Endothelial cell of umbilical vein (primary cell): ENCODE results near the gene TCEAL4. TPM values are rescaled to one million over a fixed set of nuclear protein-coding genes. Genes with fewer than 3 reads are reported as not detected.

Experiments
- BruUV-seq: library from RNA; stranded (reverse); fragments of 400-500 nt; replicated peaks from 2 replicates; lab custom pipeline; 2021; lab: Mats Ljungman, UMichigan
- CTCF ChIA-PET: fragments of 300-600, 350-600 bp; sonication (Branson Sonifier 250); formaldehyde crosslinking; loops from one replicate; lab custom pipeline; 2021; ENCODE audit warnings: antibody characterized with exemption, inconsistent platforms; lab: Charles Lee
- POLR2A ChIA-PET: fragments of 300-600, 350-600 bp; sonication (Branson Sonifier 250); formaldehyde crosslinking; loops from one replicate; lab custom pipeline; 2021; ENCODE audit warnings: antibody characterized with exemption, inconsistent platforms; lab: Charles Lee
- DNase-seq: peaks from one replicate; pipeline ENCODE4 v3.0.0-alpha.2; 2011; ENCODE audit warnings: low read depth, low spot score
- FAIRE-seq: peaks from 2 replicates; lab custom pipeline; 2011; peaks lifted over from hg19 to GRCh38; lab: Jason Lieb, UNC
- H2AFZ ChIP-seq: 2 replicates; pipeline ENCODE4 v1.6.0; 2012; ENCODE audit warnings: low read depth, low read length, control low read depth, inconsistent platforms
- H3K27ac ChIP-seq: 2 replicates; pipeline ENCODE4 v1.5.1; 2011; ENCODE audit warnings: low read depth, mild to moderate bottlenecking, control low read depth, low read length, moderate library complexity; ENCODE audit not compliant: insufficient read depth
- H3K27me3 ChIP-seq, 2 experiments: 2 replicates each; pipeline versions ENCODE4 v1.6.0 to v1.6.1; 2011; ENCODE audit warnings: low read length in 2 of 2, mixed read lengths in 1 of 2; ENCODE audit not compliant: control insufficient read depth in 2 of 2, insufficient read depth in 2 of 2
- H3K36me3 ChIP-seq, 2 experiments: 2 replicates in 1 of 2; 3 replicates in 1 of 2; pipeline ENCODE4 v1.5.1; 2011; ENCODE audit warnings: low read length in 2 of 2, mild to moderate bottlenecking in 1 of 2, moderate library complexity in 1 of 2; ENCODE audit not compliant: control insufficient read depth in 2 of 2, insufficient read depth in 2 of 2; ENCODE audit errors: extremely low read depth in 1 of 2
- H3K4me1 ChIP-seq: 3 replicates; pipeline ENCODE4 v1.5.1; 2011; ENCODE audit warnings: mild to moderate bottlenecking, low read length; ENCODE audit not compliant: control insufficient read depth, insufficient read depth; ENCODE audit errors: extremely low read depth
- H3K4me2 ChIP-seq: 2 replicates; pipeline ENCODE4 v1.6.1; 2011; ENCODE audit warnings: low read length, control low read depth, mixed read lengths; ENCODE audit not compliant: insufficient read depth
- H3K4me3 ChIP-seq, 3 experiments: fragments of 200-600 bp in 1 of 3; sonication (generic), shearing (Covaris generic) in 1 of 3; replicated peaks in 1 of 3; 2 replicates each; pipeline ENCODE4 v1.5.1; 2011 to 2016; ENCODE audit warnings: control low read depth in 3 of 3, low read length in 3 of 3, mild to moderate bottlenecking in 2 of 3, inconsistent platforms in 1 of 3, low read depth in 1 of 3, moderate library complexity in 1 of 3; ENCODE audit not compliant: insufficient read depth in 1 of 3
- H3K79me2 ChIP-seq: 2 replicates; pipeline ENCODE4 v1.6.0; 2012; ENCODE audit warnings: low read length, inconsistent platforms; ENCODE audit not compliant: control insufficient read depth, insufficient read depth
- H3K9ac ChIP-seq: replicated peaks from 2 replicates; pipeline ENCODE3; 2011; ENCODE audit warnings: low read length, control low read depth; ENCODE audit not compliant: insufficient read depth; ENCODE audit errors: extremely low read depth
- H3K9me1 ChIP-seq: replicated peaks from 3 replicates; pipeline ENCODE4 v1.6.0; 2011; ENCODE audit warnings: mild to moderate bottlenecking, low read length; ENCODE audit not compliant: control insufficient read depth, insufficient read depth; ENCODE audit errors: extremely low read depth
- H3K9me3 ChIP-seq: replicated peaks from 2 replicates; pipeline ENCODE4 v1.5.1; 2012; ENCODE audit warnings: low read length, inconsistent platforms; ENCODE audit not compliant: control insufficient read depth, insufficient read depth
- H4K20me1 ChIP-seq: replicated peaks from 2 replicates; pipeline ENCODE3; 2011; ENCODE audit warnings: mild to moderate bottlenecking, low read length; ENCODE audit not compliant: control insufficient read depth, insufficient read depth; ENCODE audit errors: extremely low read depth
- CTCF ChIP-seq, 2 donors: IDR thresholded peaks; 1 replicate in 1 of 2; 2 replicates in 1 of 2; pipeline ENCODE4 v1.5.1; 2011; ENCODE audit warnings: low read length in 2 of 2, mild to moderate bottlenecking in 2 of 2, moderate library complexity in 2 of 2, control low read depth in 1 of 2, inconsistent platforms in 1 of 2, low read depth in 1 of 2; ENCODE audit not compliant: insufficient read depth in 1 of 2; ENCODE audit errors: extremely low read depth in 1 of 2
- EZH2 ChIP-seq: IDR thresholded peaks from 2 replicates; pipeline ENCODE4 v1.6.1; 2012; ENCODE audit warnings: borderline replicate concordance, low read depth, mild to moderate bottlenecking, moderate library complexity, low read length, inconsistent platforms; ENCODE audit not compliant: severe bottlenecking
- FOS ChIP-seq: IDR thresholded peaks from 2 replicates; pipeline ENCODE4 v1.6.1; 2011; ENCODE audit warnings: mild to moderate bottlenecking, low read length, moderate library complexity, borderline replicate concordance; ENCODE audit not compliant: insufficient read depth
- GATA2 ChIP-seq: IDR thresholded peaks from 2 replicates; pipeline ENCODE4 v1.7.0; 2011; ENCODE audit warnings: low read depth, mild to moderate bottlenecking, moderate library complexity, mixed read lengths, low read length; ENCODE audit not compliant: insufficient read length, insufficient read depth
- JUN ChIP-seq: IDR thresholded peaks from 2 replicates; pipeline ENCODE4 v1.6.1; 2011; ENCODE audit warnings: borderline replicate concordance, low read depth; ENCODE audit not compliant: insufficient read length, insufficient read depth
- MAX ChIP-seq: IDR thresholded peaks from 2 replicates; pipeline ENCODE4 v1.6.1; 2011; ENCODE audit not compliant: insufficient read depth, insufficient read length
- MYC ChIP-seq: IDR thresholded peaks from one replicate; pipeline ENCODE4 v1.6.1; 2011; ENCODE audit warnings: mild to moderate bottlenecking, low read depth, low read length
- POLR2A ChIP-seq: IDR thresholded peaks from 2 replicates; pipeline ENCODE4 v1.6.1; 2012; ENCODE audit warnings: low read depth, mild to moderate bottlenecking, control low read depth, low read length
- POLR2AphosphoS5 ChIP-seq: IDR thresholded peaks from 2 replicates; pipeline ENCODE4 v1.6.1; 2012; ENCODE audit warnings: low read depth, mild to moderate bottlenecking, control low read depth, low read length, moderate library complexity; ENCODE audit not compliant: insufficient read depth
- dilution Hi-C: fragments of 300-500 bp; cut with MboI; formaldehyde crosslinking; loops from one replicate; pipeline ENCODE4 v1.15.0; 2019; ENCODE audit warnings: low sequenced_read_pairs; ENCODE audit not compliant: extremely low pct_ligation_motif_present
- intact Hi-C: fragments of 100-400 bp; cut with micrococcal nuclease; formaldehyde crosslinking; loops from one replicate; pipeline ENCODE4 v1.10.0; 2022
- polyA plus RNA-seq, 4 experiments: library from polyadenylated mRNA; depleted of rRNA in 3 of 4; stranded (reverse) in 3 of 4; unstranded in 1 of 4; fragments of >200 nt; gene quantifications; 2 replicates each; pipeline versions ENCODE4 v1.2.1 to v1.2.3, GENCODE V29; 2011 to 2012; ENCODE audit warnings: missing spikeins in 1 of 4
- total RNA-seq: library from RNA; stranded (reverse); gene quantifications from 2 replicates; pipeline ENCODE4 v1.2.3, GENCODE V29; 2021

Gene TCEAL4
- total and polyA plus RNA-seq, 2 donors (not counting 3 experiments of a cell fraction or from before 2014, with no cell fraction given), result 16.9 to 74.6 TPM

- no peaks in the 10 kb centered on the region for H3K9me3 ChIP-seq
- no peaks in the 10 kb centered on the region for H3K79me2 ChIP-seq
- CTCF ChIA-PET, result interaction anchor here (1.2 kb wide), 1 partner anchor 10 kb away, joined by 3 read pairs; no protein-coding TSS in a partner anchor
- H3K36me3 ChIP-seq, result no peaks in the 10 kb centered on the region
- H2AFZ ChIP-seq, result no peak overlapping the region
- DNase-seq (no peak), FAIRE-seq (no peak)
- no peak overlapping the region for H3K4me3 ChIP-seq
- no peak overlapping the region for H3K27ac ChIP-seq
- no peaks in the 10 kb centered on the region for H3K27me3 ChIP-seq
- BruUV-seq, result no TSS peak
- POLR2A ChIA-PET, result no interaction called here
- TF ChIP-seq EZH2, result no peak
- no peak for TF ChIP-seq FOS
- no peak for TF ChIP-seq POLR2A
- TF ChIP-seq POLR2AphosphoS5, result no peak
- no peak for TF ChIP-seq MAX
- TF ChIP-seq JUN, result no peak
- no peak for TF ChIP-seq CTCF (IDR thresholded peaks at IDR 0.05; ENCODE audit: extremely low read depth in 1 of 2, insufficient read depth in 1 of 2, low read depth in 1 of 2, low read length in 2 of 2)
- no peak for TF ChIP-seq GATA2
- TF ChIP-seq MYC, result no peak
- no peaks in the 10 kb centered on the region for H4K20me1 ChIP-seq
- intact Hi-C loops, result no loop called here
- no peaks in the 10 kb centered on the region for H3K4me1 ChIP-seq
- H3K4me2 ChIP-seq, result no peak overlapping the region
- no peaks in the 10 kb centered on the region for H3K9me1 ChIP-seq
- H3K9ac ChIP-seq, result no peak overlapping the region
- dilution Hi-C loops, result no loop called here
Observed at GRCh38 chrX:103573202-103573601, 12.1 kb upstream of the TCEAL4 start.
